ENCODE results near the gene GMDS.

Gene GMDS

DNA sequence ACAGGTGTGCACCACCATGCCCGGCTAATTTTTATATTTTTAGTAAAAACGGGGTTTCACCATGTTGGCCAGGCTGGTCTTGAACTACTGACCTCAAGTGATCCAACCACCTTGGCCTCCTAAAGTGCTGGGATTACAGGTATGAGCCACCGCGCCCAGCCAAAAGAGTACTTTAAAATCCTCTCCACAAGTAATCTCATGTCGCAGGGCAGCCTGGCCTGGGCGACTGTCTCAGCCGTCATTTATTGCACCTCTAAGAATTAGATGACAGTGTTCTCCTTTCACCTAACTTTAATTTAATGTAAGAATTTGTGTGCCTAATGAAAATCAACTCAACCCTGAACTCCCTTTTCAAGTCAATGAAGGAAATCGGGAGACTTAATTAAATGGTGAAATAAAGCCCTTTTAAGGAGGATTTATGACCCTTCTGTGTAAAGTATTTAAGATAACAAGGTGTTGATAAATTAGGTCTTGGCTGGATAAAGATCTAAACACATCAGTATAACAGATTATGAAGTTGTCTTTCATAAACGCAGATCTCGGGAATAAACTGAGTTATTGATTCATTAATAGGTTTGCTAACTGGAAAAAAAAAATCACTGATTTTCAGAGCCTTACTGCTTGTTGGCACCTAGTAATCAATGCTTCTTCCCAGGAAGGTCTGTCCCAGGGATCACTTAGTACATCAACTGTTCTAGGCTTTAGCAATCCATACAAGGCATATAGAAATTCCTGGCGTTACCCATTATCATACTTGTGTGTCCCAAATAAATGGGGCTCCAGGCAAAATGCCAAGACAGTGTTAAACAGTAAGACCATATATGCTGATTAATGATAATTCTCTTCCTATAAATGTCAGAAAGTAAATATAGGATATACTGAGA is 209.3 kb downstream of the GMDS start:
- DNase-seq (ENCODE audit: low spot score), result no peak

DNA sequence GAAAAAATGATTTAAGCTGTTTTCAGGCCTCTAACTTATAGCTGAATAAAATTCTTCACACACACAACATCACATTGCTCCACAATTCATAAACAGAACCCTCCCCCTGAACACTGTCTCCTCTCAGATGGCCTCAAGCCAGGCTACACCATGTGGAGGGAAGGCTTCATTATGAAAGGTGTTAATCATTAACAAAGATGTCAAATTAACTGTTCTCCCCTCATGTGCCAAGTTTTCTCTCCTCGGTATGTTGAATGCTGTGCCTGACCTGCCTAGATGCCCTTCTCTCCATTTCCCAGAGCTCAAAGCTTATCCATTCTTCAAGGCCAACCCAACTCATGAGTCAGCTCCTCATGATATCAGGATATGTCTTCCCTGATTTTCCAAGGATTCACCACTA is 210.4 kb downstream of the GMDS start:
- DNase-seq (ENCODE audit: low spot score), result no peak

GRCh38 chr6:2034256-2034655 is 211.1 kb downstream of the GMDS start:
- DNase-seq (ENCODE audit: low spot score), result no peak

DNA sequence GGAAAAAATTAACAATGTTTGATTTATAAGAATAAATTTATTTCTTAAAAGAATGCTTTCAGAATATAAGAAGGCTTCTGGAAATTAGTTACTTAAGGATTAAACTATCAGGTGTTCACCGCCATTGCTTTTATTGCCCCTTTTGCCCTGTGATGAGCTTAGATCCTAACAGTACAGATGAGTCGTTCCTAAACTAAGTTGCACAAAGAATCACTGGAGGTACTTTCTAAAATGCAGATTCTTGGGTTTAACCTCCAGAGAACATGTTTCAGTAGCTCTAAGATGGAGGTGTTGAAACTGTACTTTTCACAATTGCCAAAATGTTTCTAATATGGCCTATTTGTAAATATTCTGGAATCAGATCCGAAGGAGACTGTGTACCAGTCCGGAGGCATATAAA is 211.9 kb downstream of the GMDS start:
- no peak for DNase-seq (ENCODE audit: low spot score)

DNA sequence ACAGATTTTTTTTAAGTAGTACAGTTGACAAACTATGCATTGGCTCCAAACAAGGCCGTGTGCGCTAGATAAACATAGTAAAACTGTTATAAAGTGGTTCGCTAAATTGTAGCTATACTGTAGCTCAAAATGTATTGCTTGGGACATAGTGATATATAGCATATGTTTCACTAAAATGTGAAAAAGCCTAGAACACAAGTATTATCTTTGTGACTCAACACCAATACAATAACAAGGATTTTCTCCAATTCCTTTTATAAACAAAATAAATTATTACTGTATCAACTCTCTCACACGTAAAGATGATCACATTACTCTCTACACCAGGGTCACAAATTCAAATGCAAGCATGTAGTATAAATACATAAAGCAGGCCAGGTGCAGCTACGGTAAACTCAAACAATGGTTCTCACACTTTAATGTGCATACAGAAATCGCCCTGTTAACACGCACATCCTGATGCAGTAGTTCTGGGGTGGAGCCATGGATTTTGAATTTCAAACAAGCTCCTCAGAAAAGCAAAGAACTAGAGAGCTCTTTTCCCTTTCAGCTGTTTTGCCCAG is 214.6 kb downstream of the GMDS start:
- no peak for DNase-seq (ENCODE audit: low spot score)

DNA sequence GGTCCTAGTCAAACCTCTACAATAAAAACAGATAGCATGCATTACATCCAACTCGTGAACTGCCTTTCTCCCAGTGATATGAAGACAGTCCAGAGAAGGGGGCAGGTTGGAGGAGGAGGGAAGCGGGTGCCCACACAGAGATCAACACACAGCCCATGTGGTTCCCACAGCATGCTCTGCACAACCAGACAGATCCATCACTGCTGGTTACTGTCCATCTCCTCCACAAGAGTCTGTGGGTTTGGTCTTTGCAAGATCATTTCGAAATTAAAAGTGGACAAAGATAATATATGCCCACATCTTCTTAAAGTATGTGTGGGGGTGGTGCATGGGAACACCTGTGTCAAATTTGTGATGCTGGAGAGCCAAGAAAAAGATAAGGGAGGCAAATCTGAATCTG is 215.5 kb downstream of the GMDS start:
- no peak for DNase-seq (ENCODE audit: low spot score)

GRCh38 chr6:2029130-2029794 is 216.1 kb downstream of the GMDS start:
- DNase-seq (ENCODE audit: low spot score), result no peak

DNA sequence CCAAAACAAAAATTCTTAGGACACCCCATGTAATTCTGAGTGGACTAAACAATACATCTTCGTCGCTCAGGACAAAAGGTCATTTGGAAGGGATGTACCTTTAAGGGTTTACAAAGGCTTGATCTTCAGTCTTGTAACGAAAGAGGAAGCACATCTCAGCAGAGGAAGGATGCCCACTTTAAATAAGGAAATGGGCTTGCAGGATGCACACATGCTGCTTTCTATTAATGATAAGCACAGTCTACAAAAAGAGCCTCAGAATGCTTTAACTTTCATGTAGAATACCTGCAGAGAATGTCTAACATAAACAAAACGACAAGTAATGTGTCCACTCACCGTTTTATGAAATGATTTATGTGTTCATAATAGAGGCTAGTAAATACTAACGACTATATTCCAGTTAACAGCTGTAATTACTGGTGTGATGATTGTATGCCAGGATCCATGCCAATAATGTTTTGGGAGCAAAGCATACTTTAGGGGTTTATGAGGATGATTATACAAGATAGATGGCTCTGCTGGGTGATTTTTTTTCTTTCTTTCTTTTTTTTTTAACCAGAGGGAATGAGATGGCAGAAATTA is 216.9 kb downstream of the GMDS start:
- DNase-seq (ENCODE audit: low spot score), result no peak

GRCh38 chr6:2026133-2026532 is 219.3 kb downstream of the GMDS start:
- no peak for DNase-seq (ENCODE audit: low spot score)

DNA sequence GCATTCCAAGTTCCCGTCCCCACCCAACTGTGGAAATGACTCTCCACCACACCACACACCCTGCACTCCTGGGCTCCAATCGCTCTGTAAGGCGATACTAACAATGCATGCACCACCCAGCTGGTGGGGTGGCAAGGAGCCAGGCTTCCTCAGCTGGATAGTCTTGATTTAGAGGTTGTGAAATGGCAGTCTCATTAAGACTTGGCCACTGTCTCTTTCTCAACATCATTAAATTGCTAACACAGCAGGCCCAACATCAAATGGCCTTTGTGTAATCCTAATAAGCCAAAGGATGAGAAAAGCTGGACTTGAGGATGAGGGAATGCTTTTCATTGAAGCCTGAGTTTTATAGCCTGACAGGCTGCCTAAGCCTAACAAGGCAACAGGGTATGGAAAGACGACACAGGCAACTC is 223.7 kb downstream of the GMDS start:
- DNase-seq (ENCODE audit: low spot score), result no peak

DNA sequence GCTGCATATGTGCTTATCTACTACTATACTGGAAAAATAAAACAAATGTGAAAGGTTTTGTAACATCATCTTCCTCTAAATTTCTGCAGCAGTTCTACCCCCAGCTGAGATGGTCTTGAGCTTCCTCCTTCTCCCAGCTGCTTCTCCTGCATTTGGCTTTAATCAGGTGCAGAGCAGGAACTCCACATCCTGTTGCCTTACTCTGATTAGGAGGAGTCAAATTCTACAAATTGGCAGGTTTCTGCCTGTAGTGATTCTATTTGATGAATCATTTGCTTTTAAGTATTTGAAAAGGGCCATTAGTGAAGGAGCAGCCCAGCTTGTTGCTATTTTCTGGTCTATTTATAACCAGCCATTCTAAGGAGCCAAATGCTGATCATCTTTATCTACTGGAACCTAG is 224.5 kb downstream of the GMDS start:
- no peak for DNase-seq (ENCODE audit: low spot score)

DNA sequence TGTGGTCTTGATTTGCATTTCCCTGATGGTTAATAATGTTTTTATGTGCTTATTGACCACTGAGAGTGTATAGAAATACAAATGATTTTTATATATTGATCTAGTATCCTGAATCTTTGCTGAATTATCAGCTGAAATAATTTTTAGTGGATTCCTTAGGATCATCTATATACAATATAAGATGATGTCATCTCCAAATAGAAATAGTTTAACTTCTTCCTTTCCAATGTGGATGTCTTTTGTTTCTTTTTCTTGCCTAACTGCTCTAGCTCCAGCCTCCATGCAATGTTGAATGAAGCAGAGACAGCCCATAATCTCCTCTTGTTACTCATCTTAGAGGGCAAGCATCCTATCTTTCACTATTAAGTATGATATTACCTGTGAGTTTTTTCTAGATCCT is 226.4 kb downstream of the GMDS start:
- no peak for DNase-seq (ENCODE audit: low spot score)

DNA sequence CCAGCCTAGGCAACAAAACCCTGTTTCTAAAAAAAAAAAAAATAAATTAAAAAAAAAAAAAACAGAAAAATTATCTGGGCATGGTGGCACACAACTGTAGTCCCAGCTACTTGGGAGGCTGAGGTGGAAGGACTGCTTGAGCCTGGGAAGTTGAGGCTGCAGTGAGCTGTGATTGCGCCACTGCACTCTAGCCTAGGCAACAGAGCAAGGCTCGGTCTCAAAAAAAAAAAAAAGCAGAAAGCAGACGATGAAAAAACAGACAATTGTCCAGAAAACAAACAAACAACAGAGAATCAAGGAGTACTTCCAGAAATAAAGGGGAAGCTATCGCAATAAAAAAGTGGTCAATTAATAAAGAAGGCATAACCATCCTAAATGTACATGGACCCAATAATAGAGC is 229.4 kb downstream of the GMDS start:
- DNase-seq (ENCODE audit: low spot score), result no peak

DNA sequence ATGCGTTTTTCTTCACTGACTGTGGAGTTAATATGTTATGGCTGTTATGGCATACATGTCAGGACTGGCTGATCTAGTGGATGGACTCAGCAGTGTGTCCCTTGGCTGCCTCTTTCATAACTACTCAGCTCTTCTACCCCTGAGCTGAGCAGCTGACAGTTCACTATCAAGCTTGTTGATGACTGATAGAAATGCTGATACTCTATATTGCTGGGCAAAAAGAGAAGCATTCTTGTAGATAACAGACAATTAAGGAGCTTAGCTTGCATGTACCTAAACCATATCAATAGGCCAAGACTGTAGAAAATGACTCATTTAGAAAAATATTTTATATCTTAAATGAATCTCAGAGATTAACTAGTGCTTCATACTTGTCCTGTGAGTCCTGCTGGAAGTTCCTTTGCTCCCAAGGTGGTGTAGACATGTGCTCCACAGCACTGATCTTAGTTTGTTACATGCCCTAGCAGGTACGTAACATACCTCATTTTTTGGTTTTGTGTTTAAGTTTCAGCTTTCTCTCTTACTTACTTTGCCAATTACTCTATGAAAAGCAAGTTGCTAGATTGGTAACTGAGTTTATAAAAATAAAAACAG is 236.9 kb downstream of the GMDS start:
- no peak for DNase-seq (ENCODE audit: low spot score)

GRCh38 chr6:2007165-2007564 is 238.2 kb downstream of the GMDS start:
- DNase-seq (ENCODE audit: low spot score), result no peak

GRCh38 chr6:2004888-2005287 is 240.5 kb downstream of the GMDS start:
- DNase-seq (ENCODE audit: low spot score), result no peak

DNA sequence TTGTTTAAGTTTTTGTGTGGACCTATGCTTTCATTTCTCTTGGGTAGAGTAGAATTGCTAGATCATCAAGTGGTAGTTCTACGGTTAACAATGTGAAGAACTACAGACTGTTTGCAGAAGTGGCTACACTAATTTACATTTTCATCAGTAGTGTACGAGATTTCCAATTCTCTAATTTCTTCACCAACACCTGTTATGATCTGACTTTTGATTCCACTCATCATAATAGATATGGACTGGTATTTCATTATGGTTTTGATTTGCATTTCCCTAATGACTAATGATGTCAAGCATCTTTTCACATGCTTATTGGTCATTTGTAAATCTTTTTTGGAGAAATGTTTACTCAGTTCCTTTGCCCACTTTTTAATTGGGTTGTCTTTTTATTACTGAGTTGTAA is 244.4 kb downstream of the GMDS start:
- no peak for DNase-seq (ENCODE audit: low spot score)

DNA sequence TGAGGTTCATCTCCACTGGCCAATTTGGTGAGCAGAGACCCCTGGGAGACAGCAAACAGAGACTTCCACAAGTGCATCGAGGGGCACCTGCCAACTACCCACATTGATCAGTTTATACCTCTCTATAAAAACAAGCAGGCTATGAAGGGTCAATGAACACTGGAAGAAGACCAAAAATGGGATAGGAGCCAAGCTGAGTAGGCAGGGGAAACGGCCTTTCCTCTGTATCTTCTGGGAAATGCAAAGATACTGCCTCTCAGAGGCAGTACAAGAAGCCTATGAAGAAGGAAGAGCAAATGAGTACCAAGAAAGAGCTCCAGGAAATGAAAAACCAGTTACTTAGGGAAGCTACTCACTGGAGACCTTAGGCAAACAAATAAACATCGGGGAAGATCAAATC is 247.7 kb downstream of the GMDS start:
- no peak for DNase-seq (ENCODE audit: low spot score)

DNA sequence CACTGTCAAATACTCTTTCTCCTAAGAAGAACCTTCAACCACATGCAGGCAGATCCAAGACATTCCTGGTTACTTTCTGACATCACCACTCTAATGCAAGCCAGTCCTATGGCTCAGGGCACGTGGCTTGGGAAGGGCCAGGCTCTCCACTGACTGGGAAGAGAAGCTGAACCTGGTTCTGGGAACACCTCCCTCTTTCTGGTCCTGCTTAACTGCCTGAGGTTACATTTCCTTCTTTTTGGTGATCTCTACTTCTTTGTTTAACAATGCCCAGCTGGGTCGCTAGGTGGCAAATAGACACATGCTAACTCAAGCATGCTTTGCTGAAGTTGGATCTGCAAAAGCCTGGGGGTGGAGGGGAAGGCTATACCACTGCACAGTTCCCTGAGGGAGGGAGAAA is 249.8 kb downstream of the GMDS start:
- DNase-seq (ENCODE audit: low spot score), result no peak

DNA sequence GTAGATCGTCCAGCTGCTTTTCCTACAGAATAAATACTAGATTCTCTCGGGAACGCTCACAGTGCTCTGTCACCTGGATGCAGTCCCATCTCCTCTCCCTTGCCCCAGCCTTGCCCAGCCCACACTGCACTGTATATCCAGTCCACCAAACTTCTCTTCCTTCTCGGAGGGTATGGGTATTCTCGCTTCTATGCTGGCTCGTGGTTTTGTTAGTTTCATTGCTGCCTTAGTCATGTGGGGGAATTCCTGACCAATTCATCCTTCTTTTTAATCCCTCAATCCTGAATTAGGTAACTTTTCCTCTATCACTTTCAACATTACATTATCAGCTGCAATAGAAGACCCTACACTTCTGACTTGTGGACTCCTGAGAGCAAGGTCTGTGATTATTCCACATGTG is 252.4 kb downstream of the GMDS start:
- no peak for DNase-seq (ENCODE audit: low spot score)

- no peak for DNase-seq (ENCODE audit: low spot score)
Measured at GRCh38 chr6:1991332-1991878, 254.0 kb downstream of the GMDS start.

DNA sequence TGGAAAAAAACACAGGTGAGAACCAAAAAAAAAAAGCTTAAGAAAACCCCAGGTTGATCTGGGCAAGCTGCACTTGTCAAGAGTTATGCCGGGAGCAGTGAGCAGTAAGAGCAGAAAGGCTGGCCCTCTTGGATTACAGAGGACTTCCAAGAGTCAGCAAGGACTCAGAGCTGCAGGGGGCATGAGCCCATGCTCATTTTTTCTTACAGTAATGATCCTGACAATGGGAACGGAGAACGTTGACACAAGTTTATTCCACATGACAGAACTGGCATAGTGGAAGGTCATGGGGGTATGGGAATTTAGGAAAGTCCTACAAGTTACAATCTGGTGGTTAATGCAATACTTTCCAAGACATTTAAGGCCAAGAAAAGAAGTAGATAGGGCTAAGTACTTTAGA is 256.6 kb downstream of the GMDS start:
- DNase-seq (ENCODE audit: low spot score), result no peak
